Liver (tissue), 9 donors: Measurements from ENCODE around the gene UBE2D4. TPM values are rescaled to one million over a fixed set of nuclear protein-coding genes. Genes with fewer than 3 reads are reported as not detected.

Experiments used
- DNase-seq: peaks from one replicate; pipeline ENCODE4 v3.0.0-alpha.2; 2017; ENCODE audit warnings: low spot score
- H3K27ac ChIP-seq, 2 donors: one replicate each; pipeline ENCODE4 v1.7.0; 2013; ENCODE audit warnings: inconsistent platforms in 2 of 2, low read length in 2 of 2, control low read depth in 1 of 2, low read depth in 1 of 2, mild to moderate bottlenecking in 1 of 2
- H3K27me3 ChIP-seq, 4 donors: one replicate each; pipeline versions ENCODE4 v1.6.1 to v1.7.0; 2013; ENCODE audit warnings: low read length in 3 of 4, inconsistent platforms in 1 of 4, mild to moderate bottlenecking in 1 of 4, moderate library complexity in 1 of 4; ENCODE audit not compliant: control insufficient read depth in 4 of 4, insufficient read depth in 4 of 4
- H3K36me3 ChIP-seq, 4 donors: one replicate each; pipeline versions ENCODE4 v1.6.1 to v1.7.0; 2013; ENCODE audit warnings: low read length in 3 of 4, mild to moderate bottlenecking in 3 of 4, low read depth in 1 of 4, moderate library complexity in 1 of 4; ENCODE audit not compliant: control insufficient read depth in 4 of 4, insufficient read depth in 3 of 4
- H3K4me1 ChIP-seq, 4 donors: one replicate each; pipeline versions ENCODE4 v1.6.1 to v1.7.0; 2013; ENCODE audit warnings: low read length in 3 of 4, mild to moderate bottlenecking in 3 of 4, moderate library complexity in 1 of 4; ENCODE audit not compliant: control insufficient read depth in 4 of 4, insufficient read depth in 4 of 4
- H3K4me3 ChIP-seq, 3 donors: one replicate each; pipeline versions ENCODE4 v1.6.1 to v1.7.0; 2013; ENCODE audit warnings: low read length in 3 of 3, control low read depth in 1 of 3, low read depth in 1 of 3, mild to moderate bottlenecking in 1 of 3
- H3K9ac ChIP-seq, 2 donors: one replicate each; pipeline ENCODE4 v1.7.0; 2013; ENCODE audit warnings: low read length in 2 of 2, mild to moderate bottlenecking in 2 of 2, moderate library complexity in 2 of 2, control low read depth in 1 of 2, low read depth in 1 of 2
- H3K9me3 ChIP-seq, 4 donors: one replicate each; pipeline versions ENCODE4 v1.6.1 to v1.7.0; 2013; ENCODE audit warnings: low read length in 3 of 4; ENCODE audit not compliant: control insufficient read depth in 4 of 4
- FOXA1 ChIP-seq: IDR thresholded peaks from 2 replicates; pipeline ENCODE4 v1.6.1; 2016; ENCODE audit warnings: antibody characterized with exemption
- FOXA2 ChIP-seq: IDR thresholded peaks from 2 replicates; pipeline ENCODE4 v1.6.1; 2016; ENCODE audit warnings: antibody characterized with exemption
- GABPA ChIP-seq, 2 donors: IDR thresholded peaks in 1 of 2; conservative IDR thresholded peaks in 1 of 2; 2 replicates each; pipeline ENCODE4 v1.6.1; 2016; ENCODE audit warnings: antibody characterized with exemption in 2 of 2, mild to moderate bottlenecking in 1 of 2, moderate library complexity in 1 of 2
- HNF4A ChIP-seq, 2 donors: conservative IDR thresholded peaks; 2 replicates each; pipeline ENCODE4 v1.6.1; 2016; ENCODE audit warnings: antibody characterized with exemption in 2 of 2, mild to moderate bottlenecking in 2 of 2
- HNF4G ChIP-seq: IDR thresholded peaks from 2 replicates; pipeline ENCODE4 v1.6.1; 2016; ENCODE audit warnings: antibody characterized with exemption
- JUND ChIP-seq, 2 donors: IDR thresholded peaks; 2 replicates each; pipeline ENCODE4 v1.6.1; 2016; ENCODE audit warnings: antibody characterized with exemption in 2 of 2
- NR2F2 ChIP-seq: IDR thresholded peaks from 2 replicates; pipeline ENCODE4 v1.6.1; 2016; ENCODE audit warnings: antibody characterized with exemption
- RAD21 ChIP-seq, 2 donors: IDR thresholded peaks; 2 replicates each; pipeline ENCODE4 v1.6.1; 2016; ENCODE audit warnings: antibody characterized with exemption in 2 of 2, mild to moderate bottlenecking in 2 of 2
- REST ChIP-seq: IDR thresholded peaks from 2 replicates; pipeline ENCODE4 v1.6.1; 2016; ENCODE audit warnings: antibody characterized with exemption, mild to moderate bottlenecking
- RXRA ChIP-seq, 2 donors: IDR thresholded peaks; 2 replicates each; pipeline ENCODE4 v1.6.1; 2017 to 2018; ENCODE audit warnings: antibody characterized with exemption in 2 of 2, mild to moderate bottlenecking in 1 of 2
- SP1 ChIP-seq: IDR thresholded peaks from 2 replicates; pipeline ENCODE4 v1.6.1; 2018; ENCODE audit warnings: antibody characterized with exemption, mild to moderate bottlenecking
- YY1 ChIP-seq: IDR thresholded peaks from 2 replicates; pipeline ENCODE4 v1.6.1; 2016; ENCODE audit warnings: antibody characterized with exemption, mild to moderate bottlenecking
- WGBS: extraction: QIAGEN DNeasy Blood & Tissue Kit; methylation state at CpG from one replicate; pipeline ENCODE4 v1.1.7; 2013; 5-methylcytosine and 5-hydroxymethylcytosine counted together
- polyA plus RNA-seq, 2 donors: library from polyadenylated mRNA; stranded (reverse) in 1 of 2; unstranded in 1 of 2; fragments of 200-250 nt in 1 of 2; fragments of >200 nt in 1 of 2; fragmentation: Nextera tagmentation in 1 of 2; extraction: Ambion mirVana in 1 of 2; gene quantifications; one replicate each; pipeline versions ENCODE4 v1.2.1 to v1.2.3, GENCODE V29; 2013 to 2015
- total RNA-seq, 2 donors: library from RNA; depleted of rRNA; stranded (reverse); fragments of >200 nt; gene quantifications; one replicate each; pipeline ENCODE4 v1.2.3, GENCODE V29; 2014
- TF ChIP-seq, protein P1 (sequence below): fragments of 150-350 bp; IDR thresholded peaks from 2 replicates; pipeline ENCODE4 v1.5.1; 2017; ENCODE audit warnings: improper control_type of control experiment, low read depth, low read length; ENCODE audit not compliant: missing input control
- TF ChIP-seq, protein P2 (sequence below): IDR thresholded peaks from 2 replicates; pipeline ENCODE4 v1.6.1; 2016; ENCODE audit warnings: antibody characterized with exemption
- donor health status: healthy.
- donor health status: healthy.
- donor health status: healthy.
- donor health status: healthy.
- donor health status: healthy.

UBE2D4 gene
- total and polyA plus RNA-seq, 4 donors = 5.1 to 17.9 (median 11.8) TPM

DNA sequence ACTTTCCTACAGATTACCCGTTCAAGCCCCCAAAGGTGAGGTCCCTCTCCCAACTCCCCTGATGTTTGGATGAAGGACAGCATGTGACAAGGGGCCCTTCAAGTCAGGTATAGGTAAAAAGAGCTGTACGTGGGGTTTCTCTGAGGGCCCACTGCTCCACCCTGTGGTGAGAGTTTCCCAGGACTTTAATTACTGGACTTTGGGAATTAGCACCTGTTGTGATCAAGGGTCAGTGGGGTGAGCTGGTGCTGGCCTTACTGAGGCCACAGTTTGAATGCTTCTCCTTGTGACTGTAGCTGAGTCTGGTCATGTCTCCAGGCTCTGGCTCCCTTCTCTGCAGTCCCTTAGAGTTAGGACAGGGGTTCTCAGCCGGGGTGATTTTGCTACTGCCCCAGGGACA is 16.8 kb downstream of the UBE2D4 start:
- H3K27me3 ChIP-seq = no peaks in the 10 kb centered on the region
- no peak overlapping the region for H3K4me3 ChIP-seq
- TF ChIP-seq JUND (IDR thresholded peaks at IDR 0.05) (no peak), GABPA (IDR thresholded peaks at IDR 0.05 in 1 of 2, conservative IDR thresholded peaks at IDR 0.05 in 1 of 2) (no peak), SP1 (no peak), NR2F2 (no peak), HNF4G (peak; percentile 70), HNF4A (conservative IDR thresholded peaks at IDR 0.05) (peak; percentile 82), RXRA (IDR thresholded peaks at IDR 0.05) (peak; percentile 49 to 53), FOXA1 (no peak), REST (no peak), RAD21 (IDR thresholded peaks at IDR 0.05) (peak; percentile 72 to 77)
- TF ChIP-seq, protein P1, sequence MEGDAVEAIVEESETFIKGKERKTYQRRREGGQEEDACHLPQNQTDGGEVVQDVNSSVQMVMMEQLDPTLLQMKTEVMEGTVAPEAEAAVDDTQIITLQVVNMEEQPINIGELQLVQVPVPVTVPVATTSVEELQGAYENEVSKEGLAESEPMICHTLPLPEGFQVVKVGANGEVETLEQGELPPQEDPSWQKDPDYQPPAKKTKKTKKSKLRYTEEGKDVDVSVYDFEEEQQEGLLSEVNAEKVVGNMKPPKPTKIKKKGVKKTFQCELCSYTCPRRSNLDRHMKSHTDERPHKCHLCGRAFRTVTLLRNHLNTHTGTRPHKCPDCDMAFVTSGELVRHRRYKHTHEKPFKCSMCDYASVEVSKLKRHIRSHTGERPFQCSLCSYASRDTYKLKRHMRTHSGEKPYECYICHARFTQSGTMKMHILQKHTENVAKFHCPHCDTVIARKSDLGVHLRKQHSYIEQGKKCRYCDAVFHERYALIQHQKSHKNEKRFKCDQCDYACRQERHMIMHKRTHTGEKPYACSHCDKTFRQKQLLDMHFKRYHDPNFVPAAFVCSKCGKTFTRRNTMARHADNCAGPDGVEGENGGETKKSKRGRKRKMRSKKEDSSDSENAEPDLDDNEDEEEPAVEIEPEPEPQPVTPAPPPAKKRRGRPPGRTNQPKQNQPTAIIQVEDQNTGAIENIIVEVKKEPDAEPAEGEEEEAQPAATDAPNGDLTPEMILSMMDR = peak; percentile 46
- H3K36me3 ChIP-seq = no peaks in the 10 kb centered on the region
- WGBS = 69% methylated on average over 3 of the region's 3 CpGs
- H3K27ac ChIP-seq = no peak overlapping the region
- DNase-seq = no peak
- peaks cover 7 to 20% (median 12%) of the 10 kb centered on the region in 4 donors for H3K4me1 ChIP-seq
- H3K9ac ChIP-seq = no peak overlapping the region
- no peaks in the 10 kb centered on the region for H3K9me3 ChIP-seq

DNA sequence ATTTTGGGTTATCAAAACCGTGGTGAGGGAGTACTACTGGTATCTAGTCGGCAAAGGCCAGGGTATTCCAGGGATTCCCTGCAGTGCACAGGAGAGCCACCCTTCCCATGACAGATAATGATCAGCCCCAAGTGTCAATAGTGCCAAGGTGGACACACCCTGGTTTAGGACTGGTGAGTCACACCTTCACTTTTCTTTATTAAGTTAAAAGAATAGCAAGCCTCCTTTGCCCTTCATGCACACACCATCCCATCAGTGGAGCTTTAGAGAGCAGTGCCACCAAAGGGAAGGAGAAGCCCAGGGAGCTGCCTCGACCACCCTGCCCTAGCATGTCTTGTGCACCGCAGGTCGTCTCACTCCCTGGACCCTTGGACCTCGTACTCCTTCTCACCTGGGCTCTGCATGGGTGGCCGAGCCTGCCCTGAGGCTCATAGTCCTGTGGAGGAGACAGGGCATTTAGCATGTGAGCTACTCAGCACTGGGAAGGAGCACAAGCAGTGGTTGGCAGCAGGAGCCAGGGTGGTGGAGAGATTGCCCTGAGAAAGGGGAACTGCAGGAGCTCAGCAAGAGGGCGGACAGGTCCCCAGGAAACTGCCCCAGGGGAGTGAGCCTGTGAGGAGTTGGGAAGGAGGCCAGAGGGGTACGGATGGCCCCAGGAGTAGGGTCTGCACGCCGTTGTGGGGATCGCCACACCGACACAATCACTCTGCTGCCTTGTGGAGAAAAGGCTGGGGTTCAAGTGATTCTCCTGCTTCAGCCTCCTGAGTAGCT is 17.4 kb downstream of the UBE2D4 start:
- TF ChIP-seq FOXA2 (no peak), RAD21 (IDR thresholded peaks at IDR 0.05) (no peak)
- DNase-seq = no peak

DNA sequence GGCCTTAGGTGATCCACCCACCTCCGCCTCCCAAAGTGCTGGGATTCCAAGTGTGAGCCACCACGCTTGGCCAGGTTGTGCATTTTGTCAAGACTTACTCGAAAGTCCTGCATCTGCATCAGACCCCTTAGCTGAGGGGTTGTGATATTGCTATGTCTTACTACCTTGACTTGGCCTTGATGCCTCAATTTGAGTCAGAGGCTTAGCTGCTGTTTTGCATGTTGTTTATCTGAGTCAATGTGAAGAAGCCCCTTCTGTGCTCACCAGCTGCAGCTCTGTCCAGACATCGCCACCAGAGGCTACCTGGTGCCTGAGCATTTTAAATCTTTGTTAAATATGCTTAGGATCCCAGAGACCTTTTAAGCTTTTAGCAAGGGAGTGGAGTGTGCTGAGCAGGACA is 18.1 kb downstream of the UBE2D4 start:
- Histone ChIP-seq H3K4me3 (no peak overlapping the region), H3K36me3 (peaks cover 0 to 8% (median 1%) of the 10 kb centered on the region in 4 donors), H3K4me1 (peaks cover under 1 to 7% (median 4%) of the 10 kb centered on the region in 4 donors), H3K27ac (no peak overlapping the region), H3K9me3 (no peaks in the 10 kb centered on the region), H3K27me3 (no peaks in the 10 kb centered on the region), H3K9ac (no peak overlapping the region)
- DNase-seq = no peak
- TF ChIP-seq YY1 = no peak
- TF ChIP-seq, protein P2, sequence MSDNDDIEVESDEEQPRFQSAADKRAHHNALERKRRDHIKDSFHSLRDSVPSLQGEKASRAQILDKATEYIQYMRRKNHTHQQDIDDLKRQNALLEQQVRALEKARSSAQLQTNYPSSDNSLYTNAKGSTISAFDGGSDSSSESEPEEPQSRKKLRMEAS = no peak
- no peak for TF ChIP-seq FOXA1
- TF ChIP-seq HNF4A (conservative IDR thresholded peaks at IDR 0.05) = no peak
- TF ChIP-seq RXRA (IDR thresholded peaks at IDR 0.05) = no peak
- 97% methylated on average over 4 of the region's 4 CpGs for WGBS

More for the DNA sequence above, 17.4 kb downstream of the UBE2D4 start:
- Histone ChIP-seq H3K27ac (no peak overlapping the region), H3K4me1 (peaks cover 5 to 14% (median 11%) of the 10 kb centered on the region in 4 donors), H3K9ac (no peak overlapping the region), H3K36me3 (peaks cover 0 to 1% (median 0%) of the 10 kb centered on the region in 4 donors), H3K4me3 (no peak overlapping the region), H3K9me3 (no peaks in the 10 kb centered on the region), H3K27me3 (no peaks in the 10 kb centered on the region)
- WGBS = 81% methylated on average over 13 of the region's 13 CpGs
